Esophagus (tissue), 2 donors: Measurements from ENCODE around the gene FXYD5. TPM values are rescaled to one million over a fixed set of nuclear protein-coding genes. Genes with fewer than 3 reads are reported as not detected.
A peak's percentile ranks its signal among the peaks of the same experiment; 100 is the strongest.

Experiments used
- H3K27ac ChIP-seq, 2 donors: one replicate each; pipeline ENCODE4 v1.5.1; 2013; ENCODE audit warnings: low read depth in 2 of 2, mild to moderate bottlenecking in 2 of 2, inconsistent platforms in 1 of 2, low read length in 1 of 2, moderate library complexity in 1 of 2
- H3K27me3 ChIP-seq, 2 donors: one replicate each; pipeline ENCODE4 v1.6.1; 2013; ENCODE audit warnings: low read length in 2 of 2, control low read depth in 1 of 2, mild to moderate bottlenecking in 1 of 2; ENCODE audit not compliant: insufficient read depth in 2 of 2, control insufficient read depth in 1 of 2
- H3K36me3 ChIP-seq, 2 donors: one replicate each; pipeline ENCODE4 v1.6.1; 2013; ENCODE audit warnings: low read length in 1 of 2; ENCODE audit not compliant: control insufficient read depth in 2 of 2, insufficient read depth in 2 of 2
- H3K4me1 ChIP-seq, 2 donors: one replicate each; pipeline ENCODE4 v1.6.1; 2013; ENCODE audit warnings: low read length in 1 of 2; ENCODE audit not compliant: control insufficient read depth in 2 of 2, insufficient read depth in 2 of 2
- H3K4me3 ChIP-seq, 2 donors: one replicate each; pipeline ENCODE4 v1.5.1; 2013; ENCODE audit warnings: low read length in 2 of 2, mild to moderate bottlenecking in 2 of 2, low read depth in 1 of 2, moderate library complexity in 1 of 2
- H3K9me3 ChIP-seq, 2 donors: one replicate each; pipeline ENCODE4 v1.6.1; 2013; ENCODE audit warnings: mild to moderate bottlenecking in 2 of 2, low read depth in 1 of 2, low read length in 1 of 2, moderate library complexity in 1 of 2; ENCODE audit not compliant: control insufficient read depth in 2 of 2, insufficient read depth in 1 of 2
- WGBS, 2 donors: extraction: QIAGEN DNeasy Blood & Tissue Kit; methylation state at CpG; one replicate each; pipeline ENCODE4 v1.1.7; 2013; 5-methylcytosine and 5-hydroxymethylcytosine counted together
- polyA plus RNA-seq, 2 donors: library from polyadenylated mRNA; stranded (reverse); fragments of 200-250 nt; gene quantifications; one replicate each; pipeline ENCODE4 v1.2.3, GENCODE V29; 2013
- donor health status: healthy with polysubstance abuse.
- donor health status: Bipolar disorder and iron deficiency.

FXYD5 gene
- polyA plus RNA-seq, 2 donors: 33.5 to 94.9 TPM

DNA sequence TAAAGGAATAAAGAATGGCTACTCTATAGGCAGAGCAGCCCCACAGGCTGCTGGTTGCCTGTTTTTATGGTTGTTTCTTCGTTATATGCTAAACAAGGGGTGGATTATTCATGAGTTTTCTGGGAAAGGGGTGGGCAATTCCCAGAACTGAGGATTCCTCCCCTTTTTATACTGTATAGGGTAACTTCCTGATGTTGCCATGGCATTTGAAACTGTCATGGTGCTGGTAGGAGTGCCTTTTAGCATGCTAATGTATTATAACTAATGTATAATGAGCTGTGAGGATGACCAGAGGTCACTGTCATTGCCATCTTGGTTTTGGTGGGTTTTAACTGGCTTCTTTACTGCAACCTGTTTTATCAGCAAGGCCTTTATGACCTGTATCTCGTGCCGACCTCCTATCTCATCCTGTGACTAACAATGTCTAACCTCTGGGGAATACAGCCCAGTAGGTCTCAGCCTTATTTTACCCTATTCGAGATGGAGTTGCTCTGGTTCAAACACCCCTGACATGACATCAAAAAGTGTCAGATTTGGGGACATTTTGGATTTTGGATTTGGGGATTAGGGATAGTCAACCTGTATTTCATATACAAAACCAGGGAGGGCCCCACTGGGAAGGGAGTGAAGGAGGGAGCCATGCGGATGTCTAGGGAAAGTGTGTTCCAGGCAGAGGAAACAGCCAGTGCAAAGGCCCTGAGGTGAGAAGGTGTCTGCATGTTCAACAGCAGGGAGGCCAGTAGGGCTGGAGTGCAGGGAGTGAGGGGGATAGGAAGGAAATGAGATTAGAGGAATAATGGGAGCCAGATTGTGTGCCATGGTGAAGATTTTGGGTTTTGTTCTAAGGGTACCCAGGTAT, 10.9 kb downstream of the FXYD5 start:
- Histone ChIP-seq H3K9me3 (peaks cover 12 to 23% of the 10 kb centered on the region in 2 donors), H3K27ac (peak overlapping the region in 1 of 2 donors; percentile 7), H3K36me3 (peaks cover 12 to 13% of the 10 kb centered on the region in 2 donors), H3K27me3 (no peaks in the 10 kb centered on the region), H3K4me1 (peaks cover 7 to 8% of the 10 kb centered on the region in 2 donors), H3K4me3 (no peak overlapping the region)
- WGBS, 2 donors: 64 to 73% methylated on average over 5 of the region's 5 CpGs

DNA sequence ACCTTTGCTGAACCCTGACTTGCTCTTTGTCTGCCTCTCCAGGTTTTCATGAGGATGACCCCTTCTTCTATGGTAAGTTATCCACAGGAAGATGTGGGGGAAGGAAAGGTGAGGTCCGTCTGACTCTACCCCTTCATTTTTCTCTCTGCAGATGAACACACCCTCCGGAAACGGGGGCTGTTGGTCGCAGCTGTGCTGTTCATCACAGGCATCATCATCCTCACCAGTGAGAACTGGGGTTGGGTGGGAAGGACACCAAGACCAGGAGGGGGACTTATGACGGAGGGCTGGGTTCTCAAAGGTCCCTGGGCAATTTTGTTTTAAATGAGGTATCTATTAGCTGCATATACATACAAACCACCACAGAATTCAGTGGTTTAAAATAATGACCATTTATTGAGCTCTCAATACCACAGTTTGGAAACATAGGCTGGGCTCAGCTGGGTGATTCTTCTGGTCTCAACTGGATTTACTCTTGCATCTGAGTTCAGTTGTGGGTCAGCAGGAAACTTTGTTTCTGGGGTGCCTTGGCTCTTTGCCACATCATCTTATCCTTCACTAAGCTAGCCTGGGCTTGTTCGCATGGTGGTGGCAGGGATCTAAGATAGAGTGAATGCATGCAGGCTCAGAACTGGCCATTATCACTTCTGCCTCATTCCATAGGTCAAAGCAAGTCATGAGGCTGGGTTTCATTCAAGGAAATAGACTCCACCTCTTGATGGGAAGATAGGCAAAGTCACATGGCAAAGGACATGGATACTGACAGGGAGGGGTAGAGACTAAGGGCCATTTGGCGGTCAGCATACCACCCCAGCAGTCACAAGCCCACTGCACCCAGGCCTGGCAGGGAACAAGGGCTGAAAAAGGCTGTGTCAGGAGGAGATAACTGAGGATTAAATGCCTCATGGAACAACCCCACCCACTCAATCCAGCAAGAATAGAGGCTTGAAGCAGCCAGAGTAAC, 11.8 kb downstream of the FXYD5 start:
- 89 to 94% methylated on average over 7 of the region's 7 CpGs for WGBS, 2 donors

DNA sequence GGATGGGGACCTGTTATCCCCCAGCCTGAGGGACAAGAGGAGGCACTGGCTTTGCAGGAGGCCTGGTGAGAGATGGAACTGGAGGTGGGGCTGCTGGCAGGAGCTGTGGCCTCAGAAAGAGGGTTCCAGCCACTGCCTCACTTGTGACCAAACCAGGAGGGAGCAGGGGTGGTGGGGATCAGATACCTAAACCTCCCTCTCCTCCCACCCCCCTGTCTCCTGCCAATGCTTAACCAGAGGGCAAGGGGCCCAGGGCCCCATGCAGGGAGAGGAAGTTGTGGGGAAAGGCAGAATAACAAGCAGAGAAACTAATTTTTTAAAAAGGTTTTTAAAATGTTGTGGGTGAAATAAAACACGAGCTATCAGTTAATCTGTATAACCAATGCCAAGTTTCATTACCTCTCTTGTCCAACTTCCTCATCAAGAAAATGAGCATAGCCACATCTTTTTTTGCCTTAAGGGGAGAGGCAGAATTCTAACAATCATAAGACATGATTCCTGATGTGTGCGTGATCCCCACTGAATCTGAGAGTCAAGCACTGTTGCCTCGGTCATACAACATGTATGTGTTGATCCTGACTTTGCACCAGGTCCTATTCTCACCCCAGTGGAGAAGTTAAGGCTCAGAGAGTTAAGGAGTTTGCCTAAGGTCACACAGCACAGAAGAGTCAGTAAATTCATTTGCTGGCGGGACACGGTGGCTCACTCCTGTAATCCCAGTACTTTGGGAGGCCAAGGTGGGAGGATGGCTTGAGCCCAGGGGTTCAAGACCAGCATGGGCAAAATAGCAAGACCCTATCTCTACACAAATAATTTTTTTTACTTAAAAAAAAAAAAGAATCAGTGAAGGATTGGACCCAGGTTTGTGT, 12.9 kb downstream of the FXYD5 start:
- WGBS, 2 donors: 53 to 67% methylated on average over 5 of the region's 5 CpGs
- peaks cover 7 to 8% of the 10 kb centered on the region in 2 donors for H3K4me1 ChIP-seq
- H3K4me3 ChIP-seq: no peak overlapping the region
- peak overlapping the region; percentile 55 to 71 for H3K27ac ChIP-seq
- no peaks in the 10 kb centered on the region for H3K27me3 ChIP-seq
- peaks cover 10 to 11% of the 10 kb centered on the region in 2 donors for H3K36me3 ChIP-seq
- peaks cover 12 to 20% of the 10 kb centered on the region in 2 donors for H3K9me3 ChIP-seq

More for the DNA sequence above, 11.8 kb downstream of the FXYD5 start:
- Histone ChIP-seq H3K4me3 (no peak overlapping the region), H3K27me3 (no peaks in the 10 kb centered on the region), H3K27ac (peak overlapping the region in 1 of 2 donors; percentile 81), H3K4me1 (peaks cover 7 to 8% of the 10 kb centered on the region in 2 donors), H3K9me3 (peaks cover 12 to 22% of the 10 kb centered on the region in 2 donors), H3K36me3 (peaks cover 11 to 12% of the 10 kb centered on the region in 2 donors)

DNA sequence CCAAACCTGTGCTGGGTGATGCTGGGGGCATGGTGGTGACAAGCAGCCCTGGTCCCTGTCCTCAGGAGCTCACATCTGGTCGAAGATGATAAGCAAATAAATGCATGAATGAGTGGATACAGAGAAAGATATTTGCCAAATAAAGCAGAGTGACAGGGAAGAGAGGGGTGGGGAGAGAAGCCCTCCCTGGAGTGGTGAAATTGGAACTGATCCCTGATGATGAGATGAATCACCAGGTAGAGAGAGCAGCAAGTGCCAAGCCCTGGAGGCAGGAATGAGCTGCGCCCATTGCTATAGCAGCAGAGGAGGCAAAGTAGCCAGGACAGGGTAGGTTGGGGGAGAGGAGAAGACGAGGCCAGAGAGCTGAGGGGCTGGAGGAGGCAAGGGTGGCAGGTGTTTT, 13.7 kb downstream of the FXYD5 start:
- Histone ChIP-seq H3K27me3 (no peaks in the 10 kb centered on the region), H3K4me1 (peaks cover 7 to 8% of the 10 kb centered on the region in 2 donors), H3K4me3 (no peak overlapping the region), H3K36me3 (peaks cover 8 to 11% of the 10 kb centered on the region in 2 donors), H3K27ac (peak overlapping the region in 1 of 2 donors; percentile 68), H3K9me3 (peaks cover 12 to 20% of the 10 kb centered on the region in 2 donors)
- 41 to 50% methylated on average over 3 of the region's 3 CpGs for WGBS, 2 donors

- 70 to 74% methylated on average over 18 of the region's 18 CpGs for WGBS, 2 donors
- Histone ChIP-seq H3K4me1 (peaks cover 7 to 8% of the 10 kb centered on the region in 2 donors), H3K36me3 (peaks cover 6 to 11% of the 10 kb centered on the region in 2 donors), H3K27me3 (no peaks in the 10 kb centered on the region), H3K9me3 (peaks cover 5 to 13% of the 10 kb centered on the region in 2 donors), H3K4me3 (no peak overlapping the region), H3K27ac (no peak overlapping the region)
Observed at GRCh38 chr19:35169221-35169995, 14.9 kb downstream of the FXYD5 start.

GRCh38 chr19:35170359-35171061, 16.0 kb downstream of the FXYD5 start:
- no peak overlapping the region for H3K27ac ChIP-seq
- H3K4me3 ChIP-seq: no peak overlapping the region
- peaks cover 4 to 13% of the 10 kb centered on the region in 2 donors for H3K9me3 ChIP-seq
- 79 to 81% methylated on average over 7 of the region's 7 CpGs for WGBS, 2 donors
- peaks cover 7 to 8% of the 10 kb centered on the region in 2 donors for H3K4me1 ChIP-seq
- H3K27me3 ChIP-seq: no peaks in the 10 kb centered on the region
- peaks cover 3 to 11% of the 10 kb centered on the region in 2 donors for H3K36me3 ChIP-seq

DNA sequence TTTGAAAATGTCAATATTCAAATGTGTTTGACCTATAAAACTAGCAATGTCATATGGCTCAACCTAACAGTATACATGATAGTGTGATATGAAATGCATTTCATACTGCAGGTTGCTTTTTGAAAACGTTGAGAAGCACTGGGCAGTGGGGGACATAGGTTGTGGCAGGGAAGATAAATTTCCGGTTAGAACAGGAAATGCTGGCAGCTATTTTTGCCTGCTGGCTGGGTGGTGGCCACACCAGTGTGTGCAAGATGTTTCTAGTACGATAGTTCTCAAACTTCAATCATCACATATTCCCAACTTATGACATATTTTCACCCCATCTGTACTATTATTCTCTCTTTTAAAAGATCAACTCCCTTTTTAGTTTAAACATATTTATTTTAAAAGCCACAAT, 17.2 kb downstream of the FXYD5 start:
- 37 to 47% methylated on average over 3 of the region's 3 CpGs for WGBS, 2 donors
- Histone ChIP-seq H3K9me3 (peaks cover 0 to 3% of the 10 kb centered on the region in 2 donors), H3K27ac (no peak overlapping the region), H3K4me3 (no peak overlapping the region), H3K27me3 (no peaks in the 10 kb centered on the region), H3K4me1 (peaks cover 7 to 8% of the 10 kb centered on the region in 2 donors), H3K36me3 (peaks cover 0 to 3% of the 10 kb centered on the region in 2 donors)

GRCh38 chr19:35174226-35174625, 19.7 kb downstream of the FXYD5 start:
- Histone ChIP-seq H3K9me3 (no peaks in the 10 kb centered on the region), H3K4me1 (no peaks in the 10 kb centered on the region), H3K27ac (no peak overlapping the region), H3K36me3 (no peaks in the 10 kb centered on the region), H3K4me3 (no peak overlapping the region), H3K27me3 (no peaks in the 10 kb centered on the region)
- 87 to 95% methylated on average over 6 of the region's 6 CpGs for WGBS, 2 donors
